K562 (cell line): ENCODE results near the gene TTC31. TPM values are rescaled to one million over a fixed set of nuclear protein-coding genes. Genes with fewer than 3 reads are reported as not detected.

Source experiments
- AFF1 ChIP-seq, 2 experiments: fragments of 450-650 bp; IDR thresholded peaks; 2 replicates each; pipeline ENCODE4 v1.6.1; 2018; ENCODE audit warnings: mild to moderate bottlenecking in 2 of 2, low read depth in 1 of 2; ENCODE audit not compliant: partially characterized antibody in 2 of 2
- BRD4 ChIP-seq: fragments of 200-600 bp; sonication (generic); IDR thresholded peaks from 2 replicates; pipeline ENCODE4 v1.6.1; 2017; ENCODE audit warnings: inconsistent platforms
- CTBP1 ChIP-seq: fragments of 450-650 bp; IDR thresholded peaks from 2 replicates; pipeline ENCODE4 v1.6.1; 2016; ENCODE audit warnings: borderline replicate concordance
- CXXC5 ChIP-seq: fragments of 250-450 bp; sonication (Bioruptor Pico); IDR thresholded peaks from 2 replicates; pipeline ENCODE4 v1.8.0; 2022; ENCODE audit warnings: inconsistent platforms, mild to moderate bottlenecking, moderate library complexity
- DACH1 ChIP-seq: fragments of 450-650 bp; IDR thresholded peaks from 2 replicates; pipeline ENCODE4 v1.6.1; 2018; ENCODE audit not compliant: partially characterized antibody
- DEAF1 ChIP-seq: fragments of 450-650 bp; formaldehyde crosslinking; IDR thresholded peaks from 2 replicates; pipeline ENCODE4 v1.4.0; 2020; ENCODE audit warnings: mild to moderate bottlenecking, moderate library complexity
- ESRRA ChIP-seq: fragments of 450-650 bp; IDR thresholded peaks from 2 replicates; pipeline ENCODE4 v1.6.1; 2014; ENCODE audit warnings: low read depth, mild to moderate bottlenecking, moderate library complexity, borderline replicate concordance
- FOXJ3 ChIP-seq: sonication (generic); formaldehyde crosslinking; IDR thresholded peaks from 2 replicates; pipeline ENCODE4 v1.4.0; 2020; ENCODE audit warnings: mild to moderate bottlenecking, missing genetic modification reagents
- FOXK2 ChIP-seq, 2 experiments: fragments of 450-650 bp; IDR thresholded peaks in 1 of 2; conservative IDR thresholded peaks in 1 of 2; 2 replicates each; pipeline ENCODE4 v1.6.1; 2016; ENCODE audit warnings: low read depth in 2 of 2, mild to moderate bottlenecking in 1 of 2
- HEY1 ChIP-seq: fragments of 250-450 bp; sonication (Bioruptor Pico); IDR thresholded peaks from 2 replicates; pipeline ENCODE4 v1.5.0; 2020; ENCODE audit warnings: mild to moderate bottlenecking, moderate library complexity, borderline replicate concordance
- ILK ChIP-seq: fragments of 450-650 bp; IDR thresholded peaks from 2 replicates; pipeline ENCODE4 v1.6.1; 2016; ENCODE audit warnings: missing genetic modification characterization, low read depth, mild to moderate bottlenecking, missing compliant biosample characterization, moderate library complexity, borderline replicate concordance
- KLF10 ChIP-seq: fragments of 250-450 bp; sonication (Bioruptor Pico); IDR thresholded peaks from 2 replicates; pipeline ENCODE4 v1.6.1; 2021; ENCODE audit warnings: matching md5 sums
- MAFK ChIP-seq: IDR thresholded peaks from 2 replicates; pipeline ENCODE4 v1.6.1; 2011; ENCODE audit warnings: low read length, improper control_type of control experiment
- NR4A1 ChIP-seq, 2 experiments: fragments of 250-450 bp in 1 of 2; fragments of 450-650 bp in 1 of 2; sonication (Bioruptor Pico) in 1 of 2; IDR thresholded peaks; 2 replicates each; pipeline versions ENCODE4 v1.4.0 to v1.6.1; 2016 to 2020; ENCODE audit warnings: mild to moderate bottlenecking in 2 of 2, missing compliant biosample characterization in 1 of 2, missing genetic modification characterization in 1 of 2, moderate library complexity in 1 of 2
- POLR2B ChIP-seq: fragments of 450-650 bp; IDR thresholded peaks from 2 replicates; pipeline ENCODE4 v1.6.1; 2018; ENCODE audit warnings: low read depth; ENCODE audit not compliant: partially characterized antibody
- POLR2H ChIP-seq: IDR thresholded peaks from 2 replicates; pipeline ENCODE4 v1.6.1; 2016; ENCODE audit warnings: missing genetic modification characterization, low read depth, mild to moderate bottlenecking, control low read depth, missing compliant biosample characterization, moderate library complexity
- PYGO2 ChIP-seq: fragments of 450-650 bp; IDR thresholded peaks from 2 replicates; pipeline ENCODE4 v1.6.1; 2016; ENCODE audit warnings: mild to moderate bottlenecking, missing genetic modification characterization, moderate library complexity, missing compliant biosample characterization
- RB1 ChIP-seq: fragments of 450-650 bp; IDR thresholded peaks from 2 replicates; pipeline ENCODE4 v1.6.1; 2017; ENCODE audit warnings: low read depth, mild to moderate bottlenecking
- RNF2 ChIP-seq: sonication (generic); IDR thresholded peaks from 2 replicates; pipeline ENCODE4 v1.6.1; 2016
- TBL1XR1 ChIP-seq, 2 experiments: IDR thresholded peaks; 2 replicates each; pipeline ENCODE4 v1.6.1; 2012; ENCODE audit warnings: improper control_type of control experiment in 2 of 2, low read length in 2 of 2, mild to moderate bottlenecking in 1 of 2
- TCF3 ChIP-seq: sonication (generic); formaldehyde crosslinking; IDR thresholded peaks from 2 replicates; pipeline ENCODE4 v1.4.0; 2020; ENCODE audit warnings: mild to moderate bottlenecking, missing genetic modification reagents
- ZNF134 ChIP-seq: fragments of 250-450 bp; sonication (Bioruptor Pico); conservative IDR thresholded peaks from 2 replicates; pipeline ENCODE4 v1.4.0; 2020
- ZNF507 ChIP-seq: conservative IDR thresholded peaks from 2 replicates; pipeline ENCODE4 v1.6.1; 2017; ENCODE audit warnings: missing genetic modification characterization, missing compliant biosample characterization
- polyA plus RNA-seq, 8 experiments: library from polyadenylated mRNA; depleted of rRNA in 4 of 8; stranded (reverse) in 5 of 8; unstranded in 3 of 8; fragments of >200 nt; fragmentation: Nextera tagmentation in 2 of 8; fragmentation: Illumina TruSeq in 1 of 8; extraction: Ambion mirVana in 2 of 8; extraction: Trizol in 1 of 8; gene quantifications; 2 replicates each; pipeline versions ENCODE4 v1.2.1 to v1.2.3, GENCODE V29; 2011 to 2014; ENCODE audit warnings: inconsistent platforms in 1 of 8, missing spikeins in 1 of 8
- total RNA-seq, 7 experiments: library from RNA; depleted of rRNA in 6 of 7; stranded (reverse); fragments of >200 nt in 6 of 7; fragmentation: Illumina TruSeq in 2 of 7; extraction: Trizol in 2 of 7; gene quantifications; 2 replicates each; pipeline versions ENCODE4 v1.2.1 to v1.2.3, GENCODE V29; 2011 to 2021; ENCODE audit warnings: low replicate concordance in 1 of 7

Gene TTC31
- total and polyA plus RNA-seq, 9 of the 15 experiments (the other 6 are each of a cell fraction or from before 2014, with no cell fraction given), result 4.7 to 30.5 (median 15.9) TPM

GRCh38 chr2:74482801-74483674 is at the start of gene TTC31, which contains the start of gene CCDC142 (continued):
- TF ChIP-seq TBL1XR1 (IDR thresholded peaks at IDR 0.05; ENCODE audit: low read length in 2 of 2) (peak; percentile 7 to 64; a peak in 1 of 4 replicates), HEY1 (CRISPR knock-in tag) (no peak), KLF10 (no peak), ZNF507 (tag) (no peak), RNF2 (no peak), FOXJ3 (CRISPR knock-in tag) (no peak), ESRRA (peak; percentile 21; the same call in 1 of the 2 replicates), ILK (tag) (no peak), CTBP1 (peak; percentile 81; the same call in 1 of the 2 replicates), TCF3 (CRISPR knock-in tag) (peak; percentile 7; the same call in 1 of the 2 replicates), RB1 (peak; percentile 61), POLR2B (peak; percentile 72), DEAF1 (peak; percentile 76), PYGO2 (tag) (no peak), CXXC5 (CRISPR knock-in tag) (0 out of 2 replicates have a peak, but pooled peaks have one; percentile 59), POLR2H (tag) (peak; percentile 12; the same call in 1 of the 2 replicates), FOXK2 (conservative IDR thresholded peaks at IDR 0.05 in 1 of 2, IDR thresholded peaks at IDR 0.05 in 1 of 2; ENCODE audit: low read depth in 2 of 2) (peak; percentile 64 to 72; a peak in 3 of 4 replicates), ZNF134 (CRISPR knock-in tag) (no peak), DACH1 (no peak), BRD4 (no peak), AFF1 (IDR thresholded peaks at IDR 0.05; ENCODE audit: low read depth in 1 of 2, partially characterized antibody in 2 of 2) (peak; percentile 59 to 82), NR4A1 (CRISPR knock-in tag; IDR thresholded peaks at IDR 0.05) (no peak), NR4A1 (tag; IDR thresholded peaks at IDR 0.05) (no peak), MAFK (no peak)
